Pericardium fibroblast (primary cell): ENCODE results near the gene ADAMTS16. TPM values are rescaled to one million over a fixed set of nuclear protein-coding genes. Genes with fewer than 3 reads are reported as not detected.

Source experiments
- total RNA-seq: library from RNA; depleted of rRNA; stranded (reverse); fragments of >200 nt; gene quantifications from 2 replicates; pipeline ENCODE4 v1.2.3, GENCODE V29; 2015

Gene ADAMTS16, protein sequence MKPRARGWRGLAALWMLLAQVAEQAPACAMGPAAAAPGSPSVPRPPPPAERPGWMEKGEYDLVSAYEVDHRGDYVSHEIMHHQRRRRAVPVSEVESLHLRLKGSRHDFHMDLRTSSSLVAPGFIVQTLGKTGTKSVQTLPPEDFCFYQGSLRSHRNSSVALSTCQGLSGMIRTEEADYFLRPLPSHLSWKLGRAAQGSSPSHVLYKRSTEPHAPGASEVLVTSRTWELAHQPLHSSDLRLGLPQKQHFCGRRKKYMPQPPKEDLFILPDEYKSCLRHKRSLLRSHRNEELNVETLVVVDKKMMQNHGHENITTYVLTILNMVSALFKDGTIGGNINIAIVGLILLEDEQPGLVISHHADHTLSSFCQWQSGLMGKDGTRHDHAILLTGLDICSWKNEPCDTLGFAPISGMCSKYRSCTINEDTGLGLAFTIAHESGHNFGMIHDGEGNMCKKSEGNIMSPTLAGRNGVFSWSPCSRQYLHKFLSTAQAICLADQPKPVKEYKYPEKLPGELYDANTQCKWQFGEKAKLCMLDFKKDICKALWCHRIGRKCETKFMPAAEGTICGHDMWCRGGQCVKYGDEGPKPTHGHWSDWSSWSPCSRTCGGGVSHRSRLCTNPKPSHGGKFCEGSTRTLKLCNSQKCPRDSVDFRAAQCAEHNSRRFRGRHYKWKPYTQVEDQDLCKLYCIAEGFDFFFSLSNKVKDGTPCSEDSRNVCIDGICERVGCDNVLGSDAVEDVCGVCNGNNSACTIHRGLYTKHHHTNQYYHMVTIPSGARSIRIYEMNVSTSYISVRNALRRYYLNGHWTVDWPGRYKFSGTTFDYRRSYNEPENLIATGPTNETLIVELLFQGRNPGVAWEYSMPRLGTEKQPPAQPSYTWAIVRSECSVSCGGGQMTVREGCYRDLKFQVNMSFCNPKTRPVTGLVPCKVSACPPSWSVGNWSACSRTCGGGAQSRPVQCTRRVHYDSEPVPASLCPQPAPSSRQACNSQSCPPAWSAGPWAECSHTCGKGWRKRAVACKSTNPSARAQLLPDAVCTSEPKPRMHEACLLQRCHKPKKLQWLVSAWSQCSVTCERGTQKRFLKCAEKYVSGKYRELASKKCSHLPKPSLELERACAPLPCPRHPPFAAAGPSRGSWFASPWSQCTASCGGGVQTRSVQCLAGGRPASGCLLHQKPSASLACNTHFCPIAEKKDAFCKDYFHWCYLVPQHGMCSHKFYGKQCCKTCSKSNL
- not detected in 2 replicates for total RNA-seq

DNA sequence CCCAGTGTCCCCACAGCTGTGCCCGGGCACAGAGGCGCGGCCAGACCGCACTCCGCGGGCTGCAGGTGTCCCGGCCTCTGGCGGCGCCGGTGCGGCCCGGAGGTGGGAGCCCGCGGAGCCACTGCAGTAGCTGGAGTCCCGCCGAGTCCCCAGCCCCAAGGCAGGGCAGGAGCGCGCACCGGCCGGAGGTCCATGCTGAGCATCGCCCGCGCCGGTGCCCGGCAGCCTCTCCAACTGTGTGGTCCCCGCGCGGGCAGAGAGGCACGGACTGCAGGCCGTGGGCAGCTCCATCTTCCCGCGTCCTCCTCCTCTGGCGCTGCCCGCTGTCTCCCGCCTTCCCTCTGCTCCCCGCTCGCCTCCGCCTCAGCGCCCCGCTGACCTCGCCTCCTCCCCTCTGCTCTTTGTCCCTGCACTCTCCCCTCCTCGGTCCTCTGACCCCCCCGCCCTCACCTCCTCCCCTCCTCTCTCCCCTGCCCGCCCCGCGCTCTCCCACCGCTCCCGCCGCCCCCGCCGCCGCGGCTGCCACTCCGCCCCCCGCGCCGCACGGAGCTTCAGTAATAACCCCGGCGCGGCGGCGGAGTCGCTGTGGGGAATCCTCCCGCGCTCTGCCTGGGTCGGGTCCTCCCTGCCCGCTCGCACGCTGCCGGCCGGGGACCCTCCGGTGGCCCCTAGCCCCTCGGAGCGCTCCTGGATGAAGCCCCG is at the start of gene ADAMTS16:
Gene ADAMTS16, plus strand, starts transcription at position 554 of the 702 bp plus-strand sequence. Its CDS starts 138 bp downstream, at position 692.

